NOMO-1 treated with dmso at 0.1 percent for 144 hours (cell line): ENCODE results near the gene INKA2.
A peak's percentile ranks its signal among the peaks of the same experiment; 100 is the strongest.

Experiments used
- DNase-seq: peaks from one replicate; lab custom pipeline; 2025; ENCODE audit not compliant: unreplicated experiment; lab: John Stamatoyannopoulos, UW

Gene INKA2

GRCh38 chr1:111733183-111733991 is 5.8 kb downstream of the INKA2 start:
- peak; percentile 79 for DNase-seq

DNA sequence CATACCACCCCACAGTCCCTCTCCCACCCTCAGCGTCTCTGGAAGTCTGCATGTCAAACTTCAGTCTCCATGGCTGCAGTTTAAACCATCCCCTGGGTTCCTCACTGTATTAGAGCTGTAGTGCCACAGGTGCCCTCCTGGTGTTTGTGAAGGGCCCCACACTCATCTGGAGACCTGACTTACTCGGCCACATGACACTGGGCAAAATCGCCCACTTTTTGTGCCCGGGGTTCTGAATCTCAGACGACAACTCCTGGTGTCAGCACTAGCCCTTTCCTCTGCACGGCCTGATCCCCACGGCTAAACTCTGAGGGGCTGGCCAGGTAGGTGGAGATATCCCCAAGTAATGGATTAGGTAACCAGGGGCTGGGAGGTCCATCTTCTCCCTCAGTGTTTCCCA is 6.5 kb downstream of the INKA2 start:
- no peak for DNase-seq

- no peak for DNase-seq
Observed at GRCh38 chr1:111731956-111732355, 7.2 kb downstream of the INKA2 start.

- no peak for DNase-seq
Observed at GRCh38 chr1:111730706-111731105, 8.5 kb downstream of the INKA2 start.

- DNase-seq, result no peak
Observed at GRCh38 chr1:111729946-111730681, 9.1 kb downstream of the INKA2 start.

DNA sequence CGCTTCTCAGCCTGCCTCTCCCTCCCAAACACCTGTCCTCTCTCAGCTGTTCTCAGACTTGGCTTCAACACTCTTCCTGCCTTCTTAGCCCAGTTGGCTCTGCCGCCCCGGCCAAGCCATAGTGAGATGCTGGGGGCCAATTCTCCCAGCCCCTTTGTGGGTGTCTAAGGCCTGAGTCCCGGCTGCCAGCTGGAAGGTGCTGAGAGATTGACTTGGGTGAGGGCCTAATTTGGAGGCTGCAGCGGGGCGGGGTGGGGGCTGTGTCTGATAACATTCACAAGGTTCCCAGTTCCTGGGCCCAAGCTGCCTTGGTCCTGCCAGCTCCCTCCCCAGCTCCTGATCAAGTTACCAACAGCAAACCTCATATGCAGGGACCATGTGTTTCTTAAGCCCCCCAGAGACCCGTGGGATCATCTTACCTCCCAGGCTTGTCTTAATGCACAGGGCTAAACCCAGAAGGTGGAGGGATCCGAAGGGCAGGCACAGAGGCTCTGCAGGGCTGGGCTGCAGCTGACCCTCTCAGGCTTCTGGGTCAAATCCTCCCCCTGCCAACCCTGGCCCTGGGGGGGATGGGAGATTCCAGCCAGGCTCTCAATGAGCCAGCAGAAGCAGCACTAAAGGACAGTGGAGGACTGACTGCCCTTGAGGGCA is 9.8 kb downstream of the INKA2 start:
- no peak for DNase-seq

- DNase-seq, result no peak
Observed at GRCh38 chr1:111727056-111727455, 12.1 kb downstream of the INKA2 start.

- no peak for DNase-seq
Observed at GRCh38 chr1:111725192-111725591, 14.0 kb downstream of the INKA2 start.

DNA sequence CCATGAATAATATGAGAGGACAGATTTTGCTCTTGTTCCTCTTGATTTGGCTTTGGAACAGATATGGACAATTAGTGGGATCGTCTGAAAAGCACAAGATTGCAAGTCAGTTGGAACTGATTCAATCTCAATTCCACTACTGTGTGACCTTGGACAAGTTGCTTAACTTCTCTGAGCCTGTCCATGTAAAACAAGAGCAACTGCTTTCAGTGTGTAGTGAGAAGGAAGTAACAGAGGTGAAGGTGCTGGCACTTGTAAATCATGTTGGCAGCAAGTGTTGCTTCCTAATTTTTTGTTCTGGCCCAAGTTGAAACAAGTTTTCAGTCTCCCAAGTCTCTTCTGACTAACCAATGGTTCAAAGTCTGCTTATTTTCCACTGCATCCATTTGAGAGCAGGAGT is 15.3 kb downstream of the INKA2 start:
- no peak for DNase-seq

- no peak for DNase-seq
Observed at GRCh38 chr1:111723091-111723806, 15.9 kb downstream of the INKA2 start.

DNA sequence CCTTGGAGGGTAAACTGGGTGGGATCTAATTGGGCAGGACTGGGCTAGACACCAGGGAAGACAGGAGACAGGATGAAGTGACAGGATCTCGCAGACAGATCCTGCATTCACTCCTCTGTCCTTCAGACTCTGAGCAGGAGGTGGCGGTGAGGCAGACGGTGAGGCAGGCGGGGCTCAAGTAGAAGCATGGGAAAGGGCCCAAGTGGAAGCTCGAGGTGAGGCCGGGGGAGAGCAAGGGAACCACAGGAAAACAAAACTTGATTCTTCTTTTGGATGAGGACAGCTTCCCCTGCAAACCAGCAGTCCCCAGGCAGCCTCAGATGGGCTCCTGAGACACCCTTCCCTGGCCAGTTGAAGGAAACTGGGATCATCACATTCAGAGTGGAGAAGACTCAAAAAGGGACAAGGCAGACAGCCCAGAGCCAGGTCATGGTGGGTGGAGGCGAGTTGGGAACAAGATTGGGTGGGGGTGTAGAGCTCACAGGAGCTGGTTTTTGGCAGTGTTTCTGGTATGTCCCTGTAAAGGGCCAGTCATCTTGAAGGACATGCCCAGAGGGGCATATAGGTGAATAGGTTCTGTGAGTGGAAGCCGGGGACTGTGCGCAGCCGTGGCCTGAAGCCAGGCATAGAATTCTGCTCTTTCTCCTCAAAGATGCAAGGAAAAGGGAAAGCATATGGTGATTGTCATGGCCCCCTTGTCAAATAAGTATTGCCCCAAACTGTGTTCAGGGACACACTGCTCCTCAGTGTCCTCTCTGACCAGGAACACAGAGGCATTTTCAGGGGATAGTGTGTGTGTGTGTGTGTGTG is 18.0 kb downstream of the INKA2 start:
- no peak for DNase-seq

DNA sequence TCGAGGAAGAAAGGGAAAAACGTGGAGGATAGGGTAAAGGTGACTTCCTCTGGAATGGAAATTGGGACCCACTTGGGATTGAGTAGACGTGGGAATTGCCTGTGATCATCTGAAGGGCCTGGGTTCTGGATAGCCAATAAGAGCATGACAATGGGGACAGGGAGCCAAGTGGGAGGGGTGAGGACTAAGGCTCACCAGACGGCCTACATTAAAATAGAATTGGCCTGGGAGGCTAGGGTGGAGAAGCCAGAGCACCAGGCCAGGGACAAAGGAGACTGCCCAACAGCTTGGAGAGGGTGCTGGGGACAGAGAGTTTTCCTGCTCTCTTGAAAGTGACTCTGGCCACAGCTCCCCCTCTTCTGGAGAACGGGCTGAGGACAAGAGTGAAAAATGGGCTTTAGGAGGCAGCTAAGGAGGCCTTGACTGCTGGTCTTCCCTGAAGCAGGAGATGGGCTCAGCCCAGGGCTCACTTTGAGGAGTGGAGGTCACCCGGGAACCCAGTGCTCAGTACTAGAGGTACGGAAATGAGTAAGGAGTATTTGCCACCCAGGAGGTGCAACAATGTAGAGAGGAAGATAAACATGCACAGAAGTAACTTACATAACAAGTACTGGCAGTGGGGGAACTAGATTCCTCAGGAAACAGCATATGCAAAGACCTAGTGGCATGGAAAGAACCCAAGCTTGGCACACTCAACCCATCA is 18.8 kb downstream of the INKA2 start:
- no peak for DNase-seq

DNA sequence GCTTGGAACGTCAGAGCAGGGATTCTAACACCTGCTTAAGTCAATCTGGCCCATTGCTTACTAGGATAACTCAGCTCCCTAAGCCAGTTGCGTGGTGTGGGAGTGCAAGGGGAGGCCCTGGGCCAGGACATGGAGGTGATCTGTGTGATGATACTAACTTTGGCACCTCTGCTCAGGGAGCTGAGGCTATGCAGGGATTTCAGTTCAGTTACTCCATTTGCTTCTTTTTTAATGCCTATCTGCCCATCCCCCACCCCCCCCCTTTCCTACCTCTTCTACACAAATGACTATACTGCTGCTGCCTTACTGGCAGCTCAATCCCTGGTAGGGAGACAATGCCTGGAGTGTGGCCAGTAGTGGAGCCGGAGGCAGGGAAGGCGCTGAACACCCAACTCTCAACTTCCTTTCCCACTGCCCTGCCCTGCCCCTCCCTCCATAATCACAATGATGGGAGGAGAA is 19.5 kb downstream of the INKA2 start:
- DNase-seq, result no peak

DNA sequence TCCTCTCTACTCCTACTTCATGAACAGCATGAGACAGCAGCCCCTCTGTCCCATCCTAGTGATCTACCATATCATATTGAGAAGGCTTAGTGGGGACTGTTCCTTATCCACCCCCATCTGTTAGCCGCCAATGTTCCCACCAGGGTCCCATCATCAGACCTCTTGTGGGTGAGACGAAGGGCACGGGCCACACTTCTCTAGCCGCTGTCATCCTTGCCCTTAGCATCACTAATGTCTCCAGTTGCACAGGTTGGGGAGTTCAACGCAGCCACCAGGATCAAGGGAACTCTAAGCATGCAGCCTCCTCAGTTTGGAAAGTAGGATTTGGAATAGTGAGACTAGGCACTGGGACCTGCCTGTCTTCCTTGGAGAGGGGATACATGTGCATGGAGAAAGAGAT is 20.1 kb downstream of the INKA2 start:
- no peak for DNase-seq

DNA sequence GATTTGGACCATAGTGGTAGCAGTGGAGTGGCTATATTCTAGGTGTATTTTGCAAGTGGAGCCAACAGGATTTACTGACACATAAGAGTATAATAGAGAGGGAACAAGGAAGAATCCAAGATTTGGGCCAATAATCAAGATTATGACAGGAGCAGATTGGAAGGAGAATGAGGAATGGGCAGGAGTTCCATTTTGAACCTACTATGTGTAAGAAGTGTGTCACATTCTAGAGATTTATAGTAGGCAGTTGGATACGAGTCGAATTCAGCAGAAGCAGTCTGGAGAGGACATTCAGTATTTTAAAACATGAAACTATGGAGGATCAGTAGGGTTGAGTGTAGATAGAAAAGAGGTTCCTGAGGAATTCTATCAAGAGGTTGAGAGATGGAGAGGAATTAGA is 21.7 kb downstream of the INKA2 start:
- DNase-seq, result no peak

- DNase-seq, result no peak
Observed at GRCh38 chr1:111716333-111716732, 22.9 kb downstream of the INKA2 start.

DNA sequence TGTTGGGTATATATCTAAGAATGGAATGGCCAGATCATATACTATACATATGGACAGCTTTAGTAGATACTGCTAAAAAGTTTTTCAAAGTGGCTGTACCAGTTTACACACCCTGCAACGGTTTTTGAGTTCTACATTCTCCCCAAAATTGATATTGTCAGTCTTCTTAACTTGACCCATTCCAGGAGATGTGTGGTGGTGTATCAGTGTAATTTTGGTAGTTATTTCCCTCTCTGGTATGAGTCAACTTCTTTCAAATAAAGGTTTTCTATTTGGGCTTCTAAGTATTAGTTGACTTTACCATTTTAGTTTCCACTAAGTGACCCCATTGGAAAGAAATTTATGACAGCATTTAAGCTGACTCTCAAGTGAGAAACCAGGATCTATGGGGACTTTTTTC is 29.2 kb downstream of the INKA2 start:
- no peak for DNase-seq

GRCh38 chr1:111707906-111708305 is 31.3 kb downstream of the INKA2 start:
- no peak for DNase-seq

- no peak for DNase-seq
Observed at GRCh38 chr1:111706921-111707320, 32.3 kb downstream of the INKA2 start.

GRCh38 chr1:111705841-111706240 is 33.4 kb downstream of the INKA2 start:
- DNase-seq, result no peak
